Stomach (tissue), 4 donors: ENCODE data around the gene METRNL.
"Not testable (repeated sequence)": the region's sequence is repeated elsewhere in the genome, so short reads cannot be mapped to it uniquely, and the experiment has no call there.

Source experiments
- CTCF ChIP-seq, 7 experiments: fragments of 450-650 bp in 4 of 7; fragments of 200-600 bp in 3 of 7; sonication (generic) in 3 of 7; IDR thresholded peaks; one replicate each; pipeline ENCODE4 v1.5.1; 2016 to 2019; ENCODE audit warnings: antibody characterized with exemption in 7 of 7, control low read depth in 2 of 7, mild to moderate bottlenecking in 1 of 7
- EP300 ChIP-seq: sonication (generic); formaldehyde crosslinking; IDR thresholded peaks from one replicate; pipeline ENCODE4 v1.6.1; 2017; ENCODE audit warnings: antibody characterized with exemption
- POLR2A ChIP-seq, 4 donors: fragments of 450-650 bp; IDR thresholded peaks; one replicate each; pipeline ENCODE4 v1.6.1; 2016; ENCODE audit warnings: antibody characterized with exemption in 4 of 4, control low read depth in 2 of 4, mild to moderate bottlenecking in 1 of 4, moderate library complexity in 1 of 4
- POLR2AphosphoS5 ChIP-seq, 3 donors: sonication (generic); formaldehyde crosslinking; IDR thresholded peaks; one replicate each; pipeline ENCODE4 v1.6.1; 2016; ENCODE audit warnings: antibody characterized with exemption in 3 of 3

DNA sequence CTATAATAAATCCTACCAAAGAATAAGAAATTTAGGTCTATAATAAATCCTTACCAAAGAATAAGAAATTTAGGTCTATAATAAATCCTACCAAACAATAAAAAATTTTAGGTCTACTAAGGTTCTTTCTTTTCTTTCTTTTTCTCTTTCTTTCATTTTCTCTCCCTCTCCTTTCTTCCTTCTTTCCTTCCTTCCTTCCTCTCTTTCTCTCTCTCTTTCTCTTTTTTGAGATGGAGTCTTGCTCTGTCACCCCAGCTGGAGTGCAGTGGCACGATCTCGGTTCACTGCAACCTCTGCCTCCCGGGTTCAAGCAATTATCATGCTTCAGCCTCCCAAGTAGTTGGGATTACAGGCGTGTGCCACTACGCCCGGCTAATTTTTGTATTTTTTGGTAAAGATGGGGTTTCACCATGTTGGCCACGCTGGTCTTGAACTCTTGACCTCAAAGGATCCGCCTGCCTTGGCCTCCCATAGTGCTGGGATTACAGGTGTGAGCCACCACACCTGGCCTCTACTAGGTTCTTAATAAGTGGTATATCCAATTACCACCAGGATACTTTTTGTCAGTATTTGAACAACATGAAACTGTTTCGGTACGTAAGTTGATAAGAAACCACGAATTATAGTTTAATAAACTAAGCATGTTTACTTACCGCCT, 31.5 kb upstream of the METRNL start:
- not testable (repeated sequence) for TF ChIP-seq POLR2AphosphoS5 (IDR thresholded peaks at IDR 0.05); CTCF (IDR thresholded peaks at IDR 0.05); POLR2A (IDR thresholded peaks at IDR 0.05); EP300
